ENCODE measurements around the gene SLC4A5.

DNA sequence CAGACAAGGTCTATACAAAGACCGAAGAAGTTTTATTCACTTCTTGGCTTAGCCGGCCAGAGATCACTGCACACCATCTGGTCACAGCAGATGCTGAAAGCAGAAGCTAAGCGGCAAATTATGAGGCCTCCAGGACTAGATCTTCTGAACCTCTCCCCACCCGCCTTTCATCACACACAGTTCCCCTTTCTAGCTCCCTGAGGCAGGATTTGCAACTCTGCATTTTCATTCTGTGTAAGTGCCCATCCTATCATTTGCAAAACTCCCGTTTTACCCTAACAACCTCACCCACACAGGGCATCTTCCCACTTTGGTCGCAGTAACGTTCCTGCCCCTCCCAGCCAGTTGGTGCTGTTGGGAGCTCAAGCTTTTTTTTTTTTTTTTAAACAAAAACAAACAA, 161.5 kb downstream of the SLC4A5 start:
- TF ChIP-seq, protein P1, sequence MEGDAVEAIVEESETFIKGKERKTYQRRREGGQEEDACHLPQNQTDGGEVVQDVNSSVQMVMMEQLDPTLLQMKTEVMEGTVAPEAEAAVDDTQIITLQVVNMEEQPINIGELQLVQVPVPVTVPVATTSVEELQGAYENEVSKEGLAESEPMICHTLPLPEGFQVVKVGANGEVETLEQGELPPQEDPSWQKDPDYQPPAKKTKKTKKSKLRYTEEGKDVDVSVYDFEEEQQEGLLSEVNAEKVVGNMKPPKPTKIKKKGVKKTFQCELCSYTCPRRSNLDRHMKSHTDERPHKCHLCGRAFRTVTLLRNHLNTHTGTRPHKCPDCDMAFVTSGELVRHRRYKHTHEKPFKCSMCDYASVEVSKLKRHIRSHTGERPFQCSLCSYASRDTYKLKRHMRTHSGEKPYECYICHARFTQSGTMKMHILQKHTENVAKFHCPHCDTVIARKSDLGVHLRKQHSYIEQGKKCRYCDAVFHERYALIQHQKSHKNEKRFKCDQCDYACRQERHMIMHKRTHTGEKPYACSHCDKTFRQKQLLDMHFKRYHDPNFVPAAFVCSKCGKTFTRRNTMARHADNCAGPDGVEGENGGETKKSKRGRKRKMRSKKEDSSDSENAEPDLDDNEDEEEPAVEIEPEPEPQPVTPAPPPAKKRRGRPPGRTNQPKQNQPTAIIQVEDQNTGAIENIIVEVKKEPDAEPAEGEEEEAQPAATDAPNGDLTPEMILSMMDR (conservative IDR thresholded peaks at IDR 0.05): no peak
- TF ChIP-seq EZH2 (IDR thresholded peaks at IDR 0.05; ENCODE audit: low read depth): no peak
